Mesodermal cell (in vitro differentiated cells): ENCODE data around the gene C19orf25.

Experiments
- H3K27ac ChIP-seq: 2 replicates; pipeline ENCODE4 v1.7.0; 2013; ENCODE audit warnings: mild to moderate bottlenecking, low read depth, low read length, moderate library complexity; ENCODE audit not compliant: severe bottlenecking
- H3K36me3 ChIP-seq: 2 replicates; pipeline ENCODE4 v1.7.1; 2013; ENCODE audit warnings: mild to moderate bottlenecking, low read length, moderate library complexity; ENCODE audit not compliant: control insufficient read depth, insufficient read depth
- H3K4me1 ChIP-seq: one replicate; pipeline ENCODE4 v1.7.1; 2013; ENCODE audit warnings: mild to moderate bottlenecking, low read length; ENCODE audit not compliant: insufficient read depth, control insufficient read depth, poor library complexity, severe bottlenecking
- H3K4me3 ChIP-seq: 2 replicates; pipeline ENCODE4 v1.7.0; 2013; ENCODE audit warnings: low read length, control low read depth, mild to moderate bottlenecking; ENCODE audit not compliant: insufficient read depth, poor library complexity, severe bottlenecking; ENCODE audit errors: extremely low read depth
- H3K9me3 ChIP-seq: 2 replicates; pipeline ENCODE4 v1.7.1; 2013; ENCODE audit warnings: mild to moderate bottlenecking, low read length, moderate library complexity; ENCODE audit not compliant: control insufficient read depth
- WGBS, 2 experiments: methylation state at CpG; one replicate each; pipeline ENCODE4 v1.1.5; 2013; ENCODE audit warnings: missing lambda C conversion rate in 2 of 2; ENCODE audit not compliant: insufficient coverage in 2 of 2; 5-methylcytosine and 5-hydroxymethylcytosine counted together

The C19orf25 gene

GRCh38 chr19:1431759-1432506 is 47.1 kb downstream of the C19orf25 start:
- WGBS, 2 experiments: 93 to 98% methylated on average over 19 to 24 of the region's 24 CpGs
- Histone ChIP-seq H3K9me3 (no peaks in the 10 kb centered on the region), H3K4me1 (peaks cover 11% of the 10 kb centered on the region), H3K27ac (no peak overlapping the region), H3K36me3 (peaks cover 79% of the 10 kb centered on the region), H3K4me3 (no peak overlapping the region)

- peaks cover 11% of the 10 kb centered on the region for H3K4me1 ChIP-seq
- no peak overlapping the region for H3K27ac ChIP-seq
- H3K4me3 ChIP-seq: no peak overlapping the region
- no peaks in the 10 kb centered on the region for H3K9me3 ChIP-seq
- 96 to 98% methylated on average over 8 of the region's 14 CpGs for WGBS, 2 experiments
- H3K36me3 ChIP-seq: peaks cover 90% of the 10 kb centered on the region
These were observed 48.8 kb downstream of the C19orf25 start for GRCh38 chr19:1430246-1430645.

- 93 to 99% methylated on average over 12 to 14 of the region's 14 CpGs for WGBS, 2 experiments
- peaks cover 8% of the 10 kb centered on the region for H3K4me1 ChIP-seq
- H3K4me3 ChIP-seq: no peak overlapping the region
- no peak overlapping the region for H3K27ac ChIP-seq
- H3K36me3 ChIP-seq: peaks cover 92% of the 10 kb centered on the region
- no peaks in the 10 kb centered on the region for H3K9me3 ChIP-seq
These were observed 49.3 kb downstream of the C19orf25 start for GRCh38 chr19:1429750-1430149.

- peaks cover 88% of the 10 kb centered on the region for H3K36me3 ChIP-seq
- peaks cover 8% of the 10 kb centered on the region for H3K4me1 ChIP-seq
- H3K4me3 ChIP-seq: no peak overlapping the region
- no peak overlapping the region for H3K27ac ChIP-seq
- 95 to 98% methylated on average over 41 of the region's 41 CpGs for WGBS, 2 experiments
- H3K9me3 ChIP-seq: no peaks in the 10 kb centered on the region
These were observed 50.1 kb downstream of the C19orf25 start for GRCh38 chr19:1428738-1429391.

GRCh38 chr19:1427221-1427920 is 51.6 kb downstream of the C19orf25 start:
- Histone ChIP-seq H3K27ac (no peak overlapping the region), H3K4me1 (peaks cover 8% of the 10 kb centered on the region), H3K9me3 (no peaks in the 10 kb centered on the region), H3K4me3 (no peak overlapping the region), H3K36me3 (peaks cover 88% of the 10 kb centered on the region)
- WGBS, 2 experiments: 96 to 97% methylated on average over 26 to 27 of the region's 27 CpGs

GRCh38 chr19:1426736-1427135 is 52.3 kb downstream of the C19orf25 start:
- Histone ChIP-seq H3K36me3 (peaks cover 88% of the 10 kb centered on the region), H3K4me1 (peaks cover 8% of the 10 kb centered on the region), H3K9me3 (no peaks in the 10 kb centered on the region), H3K27ac (no peak overlapping the region), H3K4me3 (no peak overlapping the region)
- 93 to 98% methylated on average over 4 to 6 of the region's 9 CpGs for WGBS, 2 experiments

GRCh38 chr19:1425902-1426301 is 53.1 kb downstream of the C19orf25 start:
- Histone ChIP-seq H3K4me1 (peaks cover 8% of the 10 kb centered on the region), H3K36me3 (peaks cover 90% of the 10 kb centered on the region), H3K9me3 (no peaks in the 10 kb centered on the region), H3K4me3 (no peak overlapping the region), H3K27ac (no peak overlapping the region)
- 81 to 97% methylated on average over 9 to 11 of the region's 14 CpGs for WGBS, 2 experiments

GRCh38 chr19:1425102-1425837 is 53.7 kb downstream of the C19orf25 start:
- no peak overlapping the region for H3K27ac ChIP-seq

GRCh38 chr19:1424192-1424955 is 54.6 kb downstream of the C19orf25 start:
- peaks cover 91% of the 10 kb centered on the region for H3K36me3 ChIP-seq
- H3K9me3 ChIP-seq: no peaks in the 10 kb centered on the region
- peaks cover 3% of the 10 kb centered on the region for H3K4me1 ChIP-seq
- 91 to 94% methylated on average over 28 to 38 of the region's 42 CpGs for WGBS, 2 experiments
- H3K27ac ChIP-seq: no peak overlapping the region
- H3K4me3 ChIP-seq: no peak overlapping the region

More at GRCh38 chr19:1425102-1425837, 53.7 kb downstream of the C19orf25 start:
- no peak overlapping the region for H3K4me3 ChIP-seq
- H3K4me1 ChIP-seq: peaks cover 8% of the 10 kb centered on the region
- H3K36me3 ChIP-seq: peaks cover 94% of the 10 kb centered on the region
- WGBS, 2 experiments: 93 to 97% methylated on average over 28 to 32 of the region's 33 CpGs
- no peaks in the 10 kb centered on the region for H3K9me3 ChIP-seq
